Measurements from ENCODE around the gene DOCK4.

DNA sequence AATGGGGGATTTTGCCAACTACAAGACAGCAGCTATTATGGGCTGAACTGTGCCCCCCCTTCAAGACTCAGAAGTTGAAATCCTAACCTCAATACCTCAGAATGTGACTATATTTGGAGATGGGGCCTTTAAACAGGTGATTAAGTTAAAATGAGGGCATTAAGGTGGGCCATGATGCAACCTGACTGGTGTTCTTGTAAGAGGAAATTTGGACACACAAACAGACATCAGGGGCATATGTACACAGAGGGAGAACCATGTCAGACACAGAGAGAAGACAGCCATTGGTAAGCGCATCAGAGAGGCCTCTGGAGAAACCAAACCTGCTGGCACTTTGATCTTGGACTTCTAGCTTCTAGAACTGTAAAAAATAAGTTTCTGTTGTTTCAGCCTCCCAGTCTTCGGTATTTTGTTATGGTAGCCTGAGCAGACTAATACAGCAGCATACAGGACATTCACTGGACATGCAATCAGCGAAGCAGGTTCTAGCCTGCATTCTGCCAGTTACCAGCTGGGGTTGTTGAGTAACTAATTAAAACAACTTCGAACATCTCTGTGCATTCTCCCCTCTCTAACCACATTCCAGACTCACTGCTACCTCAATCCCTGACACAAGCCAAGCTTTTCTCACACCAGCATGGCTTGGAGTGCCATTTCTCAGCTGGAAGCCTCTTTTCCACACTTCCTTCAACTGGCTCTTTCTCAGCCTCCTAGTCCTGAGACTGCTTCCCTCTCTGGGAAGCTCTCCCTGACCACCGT lies 141.4 kb downstream of the DOCK4 start:
- TF ChIP-seq CTCF (IDR thresholded peaks at IDR 0.05) = no peak
- TF ChIP-seq POLR2A (IDR thresholded peaks at IDR 0.05) = no peak
